ENCODE data around the gene TROAP.

The TROAP gene

GRCh38 chr12:49335955-49336644 is 13.0 kb downstream of the TROAP start:
- ATAC-seq (replicated peaks; ENCODE audit: extremely low read depth, poor library complexity, severe bottlenecking), result no peak
- Mint-ChIP-seq H3K4me3 (peak overlapping the region; percentile 10), H3K27ac (ENCODE audit: low read depth) (no peak overlapping the region), H3K4me1 (peaks cover 18% of the 10 kb centered on the region), H3K9me3 (no peaks in the 10 kb centered on the region), H3K27me3 (peaks cover 76% of the 10 kb centered on the region), H3K36me3 (ENCODE audit: insufficient read depth) (peaks cover 2% of the 10 kb centered on the region)
- DNase-seq (ENCODE audit: low spot score in 2 of 2), result no peak

- H3K4me1 Mint-ChIP-seq, result peaks cover 18% of the 10 kb centered on the region
- H3K4me3 Mint-ChIP-seq, result peak within 1 kb of the TSS; percentile 58
- DNase-seq (ENCODE audit: low spot score in 2 of 2) (peak; percentile 76 to 94), ATAC-seq (replicated peaks; ENCODE audit: extremely low read depth, poor library complexity, severe bottlenecking) (peak; percentile 82)
- H3K9me3 Mint-ChIP-seq, result no peaks in the 10 kb centered on the region
- no peak within 1 kb of the TSS for H3K27ac Mint-ChIP-seq (ENCODE audit: low read depth)
- H3K36me3 Mint-ChIP-seq (ENCODE audit: insufficient read depth), result peaks cover 2% of the 10 kb centered on the region
- peaks cover 75% of the 10 kb centered on the region for H3K27me3 Mint-ChIP-seq
Measured at GRCh38 chr12:49336645-49337584, 13.9 kb downstream of the TROAP start, which contains the start of gene C1QL4. Gene C1QL4 (minus strand): TSS chr12:49337188. CDS start chr12:49336477, 711 bp downstream.

- no peaks in the 10 kb centered on the region for H3K9me3 Mint-ChIP-seq
- no peak for DNase-seq (ENCODE audit: low spot score in 2 of 2)
- peaks cover 26% of the 10 kb centered on the region for H3K4me1 Mint-ChIP-seq
- H3K4me3 Mint-ChIP-seq, result no peak overlapping the region
- H3K27me3 Mint-ChIP-seq, result peaks cover 60% of the 10 kb centered on the region
- no peak overlapping the region for H3K27ac Mint-ChIP-seq (ENCODE audit: low read depth)
- ATAC-seq (replicated peaks; ENCODE audit: extremely low read depth, poor library complexity, severe bottlenecking), result no peak
- peaks cover 4% of the 10 kb centered on the region for H3K36me3 Mint-ChIP-seq (ENCODE audit: insufficient read depth)
Measured at GRCh38 chr12:49338830-49339463, 15.9 kb downstream of the TROAP start.

- no peaks in the 10 kb centered on the region for H3K9me3 Mint-ChIP-seq
- peaks cover 4% of the 10 kb centered on the region for H3K36me3 Mint-ChIP-seq (ENCODE audit: insufficient read depth)
- peaks cover 56% of the 10 kb centered on the region for H3K27me3 Mint-ChIP-seq
- no peak overlapping the region for H3K4me3 Mint-ChIP-seq
- ATAC-seq (replicated peaks; ENCODE audit: extremely low read depth, poor library complexity, severe bottlenecking) (no peak), DNase-seq (ENCODE audit: low spot score in 2 of 2) (no peak)
- H3K27ac Mint-ChIP-seq (ENCODE audit: low read depth), result no peak overlapping the region
- peaks cover 26% of the 10 kb centered on the region for H3K4me1 Mint-ChIP-seq
Measured at GRCh38 chr12:49339464-49339861, 16.4 kb downstream of the TROAP start.

- Mint-ChIP-seq H3K4me3 (peak overlapping the region; percentile 72), H3K27me3 (peaks cover 47% of the 10 kb centered on the region), H3K27ac (ENCODE audit: low read depth) (no peak overlapping the region), H3K36me3 (ENCODE audit: insufficient read depth) (peaks cover 4% of the 10 kb centered on the region), H3K9me3 (no peaks in the 10 kb centered on the region), H3K4me1 (peaks cover 26% of the 10 kb centered on the region)
- no peak for ATAC-seq (replicated peaks; ENCODE audit: extremely low read depth, poor library complexity, severe bottlenecking)
- DNase-seq (ENCODE audit: low spot score in 2 of 2), result no peak
Measured at GRCh38 chr12:49340095-49340870, 17.2 kb downstream of the TROAP start.

GRCh38 chr12:49340971-49341776 is 18.1 kb downstream of the TROAP start:
- peaks cover 34% of the 10 kb centered on the region for H3K4me1 Mint-ChIP-seq
- peaks cover 51% of the 10 kb centered on the region for H3K27me3 Mint-ChIP-seq
- H3K27ac Mint-ChIP-seq (ENCODE audit: low read depth), result no peak overlapping the region
- H3K4me3 Mint-ChIP-seq, result peak overlapping the region; percentile 72
- H3K36me3 Mint-ChIP-seq (ENCODE audit: insufficient read depth), result peaks cover 10% of the 10 kb centered on the region
- no peaks in the 10 kb centered on the region for H3K9me3 Mint-ChIP-seq
- ATAC-seq (replicated peaks; ENCODE audit: extremely low read depth, poor library complexity, severe bottlenecking), result no peak
- DNase-seq (ENCODE audit: low spot score in 2 of 2), result no peak

- DNase-seq (ENCODE audit: low spot score in 2 of 2), result no peak
Measured at GRCh38 chr12:49341777-49342065, 18.7 kb downstream of the TROAP start.

GRCh38 chr12:49342066-49342913 is 19.2 kb downstream of the TROAP start:
- DNase-seq (ENCODE audit: low spot score in 2 of 2), result peak; percentile 58 to 64
- no peaks in the 10 kb centered on the region for H3K9me3 Mint-ChIP-seq
- H3K4me3 Mint-ChIP-seq, result peak overlapping the region; percentile 72
- H3K36me3 Mint-ChIP-seq (ENCODE audit: insufficient read depth), result peaks cover 10% of the 10 kb centered on the region
- peaks cover 54% of the 10 kb centered on the region for H3K27me3 Mint-ChIP-seq
- H3K4me1 Mint-ChIP-seq, result peaks cover 39% of the 10 kb centered on the region
- H3K27ac Mint-ChIP-seq (ENCODE audit: low read depth), result no peak overlapping the region
- peak; percentile 71 for ATAC-seq (replicated peaks; ENCODE audit: extremely low read depth, poor library complexity, severe bottlenecking)

More at GRCh38 chr12:49341777-49342065, 18.7 kb downstream of the TROAP start:
- no peaks in the 10 kb centered on the region for H3K9me3 Mint-ChIP-seq
- H3K27ac Mint-ChIP-seq (ENCODE audit: low read depth), result no peak overlapping the region
- peak overlapping the region; percentile 72 for H3K4me3 Mint-ChIP-seq
- peaks cover 54% of the 10 kb centered on the region for H3K27me3 Mint-ChIP-seq
- H3K36me3 Mint-ChIP-seq (ENCODE audit: insufficient read depth), result peaks cover 12% of the 10 kb centered on the region
- peaks cover 39% of the 10 kb centered on the region for H3K4me1 Mint-ChIP-seq
- ATAC-seq (replicated peaks; ENCODE audit: extremely low read depth, poor library complexity, severe bottlenecking), result no peak

- Mint-ChIP-seq H3K36me3 (ENCODE audit: insufficient read depth) (peaks cover 12% of the 10 kb centered on the region), H3K27ac (ENCODE audit: low read depth) (peak overlapping the region; percentile 70), H3K27me3 (peaks cover 55% of the 10 kb centered on the region), H3K4me1 (peaks cover 34% of the 10 kb centered on the region), H3K4me3 (peak overlapping the region; percentile 72), H3K9me3 (no peaks in the 10 kb centered on the region)
- ATAC-seq (replicated peaks; ENCODE audit: extremely low read depth, poor library complexity, severe bottlenecking), result peak; percentile 27
- no peak for DNase-seq (ENCODE audit: low spot score in 2 of 2)
Measured at GRCh38 chr12:49342914-49343731, 20.1 kb downstream of the TROAP start.

GRCh38 chr12:49344486-49345050 is 21.5 kb downstream of the TROAP start:
- Mint-ChIP-seq H3K27ac (ENCODE audit: low read depth) (no peak overlapping the region), H3K4me3 (peak overlapping the region; percentile 83), H3K9me3 (no peaks in the 10 kb centered on the region), H3K4me1 (peaks cover 34% of the 10 kb centered on the region), H3K27me3 (peaks cover 55% of the 10 kb centered on the region), H3K36me3 (ENCODE audit: insufficient read depth) (peaks cover 12% of the 10 kb centered on the region)
- no peak for ATAC-seq (replicated peaks; ENCODE audit: extremely low read depth, poor library complexity, severe bottlenecking)
- DNase-seq (ENCODE audit: low spot score in 2 of 2), result no peak

All from central memory CD8-positive, alpha-beta T cell (primary cell).